GM18517 (cell line): ENCODE results near the gene CELSR1.
"Not testable (repeated sequence)": the region's sequence is repeated elsewhere in the genome, so short reads cannot be mapped to it uniquely, and the experiment has no call there.

Source experiments
- ATAC-seq: cut with Tn5 transposase; IDR thresholded peaks from one replicate; pipeline ENCODE4 v1.9.1; 2021; ENCODE audit warnings: mild to moderate bottlenecking, moderate library complexity; ENCODE audit not compliant: unreplicated experiment

Gene CELSR1

GRCh38 chr22:46534177-46534776, 3.1 kb downstream of the CELSR1 start:
- ATAC-seq = no peak

DNA sequence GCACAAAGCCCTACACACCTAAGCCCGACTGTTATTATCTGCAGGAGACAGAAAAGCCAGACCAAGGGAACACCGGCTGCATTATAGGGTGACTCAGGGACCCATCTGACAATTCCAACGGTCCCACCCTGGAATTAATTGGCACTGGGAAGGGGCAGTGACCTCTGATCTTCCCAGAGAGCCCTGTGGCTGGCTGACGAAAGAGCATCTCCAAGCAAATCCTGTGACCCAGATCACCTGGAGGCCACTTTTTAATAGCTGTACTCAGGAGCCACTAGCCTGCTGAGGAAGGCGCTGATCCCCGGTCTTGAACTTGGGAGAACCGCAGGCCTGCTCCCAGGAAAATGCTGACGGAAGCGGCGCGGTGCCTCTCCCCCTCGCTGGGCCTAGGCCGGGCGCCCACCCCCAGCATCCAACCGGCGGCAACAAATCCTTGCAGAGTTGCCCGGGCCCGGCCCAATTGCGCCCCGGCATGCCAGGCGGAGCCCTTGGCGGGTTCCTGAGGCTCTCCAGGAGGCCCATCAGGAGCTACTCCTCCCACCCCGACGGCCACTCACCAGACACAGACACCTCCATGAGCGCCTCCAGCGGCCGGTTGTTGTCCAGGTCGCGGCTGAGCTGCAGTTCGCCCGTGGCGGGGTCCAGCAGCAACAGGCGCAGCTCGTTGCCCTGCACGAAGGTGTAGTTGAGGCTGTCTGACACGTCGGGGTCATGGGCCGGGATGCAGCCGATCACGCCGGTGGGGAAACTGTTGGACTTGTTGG, 4.2 kb downstream of the CELSR1 start:
- ATAC-seq = no peak

DNA sequence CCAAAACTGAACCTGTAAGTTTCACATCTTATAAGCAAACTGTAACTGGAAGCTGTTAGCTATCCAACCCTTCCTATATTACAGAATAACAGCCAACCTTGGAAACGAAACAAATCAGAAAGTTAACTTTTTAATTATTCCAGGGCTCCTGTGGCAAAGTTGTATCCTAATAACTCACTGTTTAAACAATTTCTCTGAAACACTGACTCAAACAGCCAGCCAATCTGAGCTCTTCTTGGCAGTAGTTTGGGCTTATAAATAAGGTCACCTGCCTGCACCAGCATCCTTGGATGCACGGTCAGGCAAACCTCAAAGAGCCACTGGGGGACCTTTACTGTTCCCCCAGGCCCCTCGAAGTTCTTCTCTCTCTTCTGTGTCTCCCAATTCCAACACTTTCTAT, 5.0 kb downstream of the CELSR1 start:
- no peak for ATAC-seq

DNA sequence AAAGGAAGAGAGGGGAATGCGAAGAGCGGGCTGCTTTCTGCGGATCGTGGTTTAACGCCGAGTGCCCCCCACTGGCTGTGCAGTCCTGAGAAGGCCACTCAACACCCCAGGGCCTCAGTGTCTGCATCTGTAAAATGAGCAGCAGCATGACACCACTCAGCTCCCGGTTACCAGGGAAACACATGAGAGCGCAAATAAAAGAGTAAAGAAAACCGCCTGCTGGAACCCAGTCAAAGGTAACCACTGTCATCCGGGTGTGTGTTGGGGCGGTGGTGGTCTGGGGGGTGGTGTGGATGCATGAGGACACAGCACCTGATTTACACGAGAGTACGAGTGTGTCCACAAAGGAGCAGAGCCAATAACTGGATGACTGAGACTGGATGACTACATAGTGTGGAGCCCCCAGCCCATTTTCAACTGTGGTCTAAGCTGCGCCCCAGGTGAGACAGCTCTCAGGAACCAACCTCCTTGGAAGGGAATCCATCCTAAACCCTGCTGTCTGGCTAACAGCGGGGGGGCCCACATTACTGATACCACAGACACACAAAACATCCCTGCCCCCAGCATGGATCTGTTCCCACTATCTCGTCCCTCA, 5.7 kb downstream of the CELSR1 start:
- ATAC-seq = no peak

- ATAC-seq = no peak
These were observed 9.3 kb downstream of the CELSR1 start for GRCh38 chr22:46528121-46528610.

GRCh38 chr22:46526244-46526839, 11.1 kb downstream of the CELSR1 start:
- no peak for ATAC-seq

- no peak for ATAC-seq
These were observed 11.8 kb downstream of the CELSR1 start for GRCh38 chr22:46525389-46526243.

- ATAC-seq = no peak
These were observed 13.1 kb downstream of the CELSR1 start for GRCh38 chr22:46524203-46524740.

- ATAC-seq = no peak
These were observed 14.6 kb downstream of the CELSR1 start for GRCh38 chr22:46522797-46523196.

DNA sequence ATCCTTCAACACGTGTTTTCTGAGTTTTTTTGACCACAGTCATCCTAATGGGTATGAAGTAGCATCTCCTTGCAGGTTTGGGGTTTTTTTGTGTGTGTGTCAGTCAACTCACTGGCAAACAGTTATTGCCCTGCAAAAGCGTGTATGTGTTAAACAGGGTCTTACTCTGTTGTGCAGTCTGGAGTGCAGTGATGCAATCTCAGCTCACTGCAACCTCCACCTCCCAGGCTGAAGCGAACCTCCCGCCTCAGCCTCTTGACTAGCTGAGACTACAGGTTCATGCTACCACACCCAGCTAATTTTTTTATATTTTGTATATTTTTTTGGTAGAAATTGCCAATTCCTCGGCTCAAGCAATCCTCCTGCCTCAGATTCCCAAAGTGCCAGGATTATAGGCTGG, 15.4 kb downstream of the CELSR1 start:
- no peak for ATAC-seq

DNA sequence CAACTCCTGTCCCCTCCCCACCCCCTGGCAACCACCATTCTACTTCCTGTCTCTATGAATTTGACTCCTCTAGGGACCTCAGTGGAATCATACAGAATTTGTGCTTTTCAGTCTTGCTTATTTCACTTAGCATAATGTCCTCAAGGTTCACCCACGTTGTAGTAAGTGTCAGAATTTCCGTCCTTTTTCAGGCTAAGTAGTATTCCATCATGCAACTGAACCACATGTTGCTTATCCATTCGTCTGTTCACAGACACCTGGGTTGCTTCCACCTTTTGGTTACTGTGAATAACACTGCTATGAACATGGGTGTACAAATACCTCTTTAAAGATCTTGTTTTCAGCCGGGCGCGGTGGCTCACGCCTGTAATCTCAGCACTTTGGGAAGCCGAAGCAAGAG, 16.5 kb downstream of the CELSR1 start:
- ATAC-seq = no peak

DNA sequence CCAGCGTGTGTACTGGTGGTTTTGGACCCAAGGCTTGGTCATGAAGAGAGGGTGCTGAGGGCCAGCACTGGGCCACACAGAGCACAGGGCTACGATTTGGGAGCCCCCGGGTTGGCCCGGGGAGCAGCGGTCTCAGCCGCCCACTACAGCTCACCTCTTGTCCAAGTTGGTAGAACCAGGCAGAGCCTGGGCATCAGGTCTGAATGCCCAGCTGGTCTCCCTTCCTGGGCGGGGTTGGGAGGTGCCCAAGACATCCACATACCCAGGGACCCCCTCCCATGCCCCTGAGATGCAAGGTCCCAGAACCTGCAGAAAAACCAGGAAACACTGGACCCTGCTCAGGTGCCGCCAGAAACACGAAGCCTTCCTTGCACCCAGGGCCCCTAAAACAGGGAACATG, 18.0 kb downstream of the CELSR1 start:
- no peak for ATAC-seq

- ATAC-seq = no peak
These were observed 18.7 kb downstream of the CELSR1 start for GRCh38 chr22:46518542-46519325.

DNA sequence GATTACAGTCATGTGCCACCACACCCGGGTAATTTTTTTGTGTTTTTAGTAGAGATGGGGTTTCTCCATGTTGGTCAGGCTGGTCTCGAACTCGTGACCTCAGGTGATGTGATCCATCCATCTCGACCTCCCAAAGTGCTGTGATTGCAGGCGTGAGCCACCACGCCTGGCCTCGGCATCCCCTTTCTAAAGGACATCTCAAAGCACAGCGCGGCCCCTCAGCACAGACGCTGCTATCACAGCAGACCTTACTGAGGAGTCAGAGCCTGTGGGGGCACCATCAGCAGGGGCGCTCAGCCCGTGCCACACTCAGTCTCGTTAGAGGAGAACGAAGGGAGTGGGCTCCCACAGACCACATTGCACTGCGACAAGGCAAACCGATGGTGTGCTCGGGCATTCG, 19.4 kb downstream of the CELSR1 start:
- ATAC-seq = no peak

- ATAC-seq = no peak
These were observed 20.1 kb downstream of the CELSR1 start for GRCh38 chr22:46517255-46517761.

DNA sequence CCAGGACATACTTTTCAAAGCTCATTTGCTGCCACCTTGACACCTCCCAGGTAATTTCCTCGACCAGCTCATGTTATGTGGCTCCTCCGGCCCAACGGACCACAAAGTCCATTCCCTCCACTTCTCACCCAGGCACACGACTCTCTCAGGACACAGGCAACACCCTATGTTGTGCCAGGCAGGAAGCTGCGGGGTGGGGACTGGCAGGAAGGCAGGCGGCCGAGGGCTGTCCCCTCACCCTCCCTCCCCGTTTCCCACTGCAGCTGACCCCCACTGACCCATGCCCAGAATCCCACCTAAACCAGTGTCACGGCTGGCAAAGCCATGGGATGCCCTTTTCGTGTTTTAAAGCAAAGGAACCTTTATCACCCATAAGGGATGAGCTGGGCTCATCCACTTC, 20.8 kb downstream of the CELSR1 start:
- ATAC-seq = no peak

- ATAC-seq = not testable (repeated sequence)
These were observed 21.3 kb downstream of the CELSR1 start for GRCh38 chr22:46516112-46516487.

DNA sequence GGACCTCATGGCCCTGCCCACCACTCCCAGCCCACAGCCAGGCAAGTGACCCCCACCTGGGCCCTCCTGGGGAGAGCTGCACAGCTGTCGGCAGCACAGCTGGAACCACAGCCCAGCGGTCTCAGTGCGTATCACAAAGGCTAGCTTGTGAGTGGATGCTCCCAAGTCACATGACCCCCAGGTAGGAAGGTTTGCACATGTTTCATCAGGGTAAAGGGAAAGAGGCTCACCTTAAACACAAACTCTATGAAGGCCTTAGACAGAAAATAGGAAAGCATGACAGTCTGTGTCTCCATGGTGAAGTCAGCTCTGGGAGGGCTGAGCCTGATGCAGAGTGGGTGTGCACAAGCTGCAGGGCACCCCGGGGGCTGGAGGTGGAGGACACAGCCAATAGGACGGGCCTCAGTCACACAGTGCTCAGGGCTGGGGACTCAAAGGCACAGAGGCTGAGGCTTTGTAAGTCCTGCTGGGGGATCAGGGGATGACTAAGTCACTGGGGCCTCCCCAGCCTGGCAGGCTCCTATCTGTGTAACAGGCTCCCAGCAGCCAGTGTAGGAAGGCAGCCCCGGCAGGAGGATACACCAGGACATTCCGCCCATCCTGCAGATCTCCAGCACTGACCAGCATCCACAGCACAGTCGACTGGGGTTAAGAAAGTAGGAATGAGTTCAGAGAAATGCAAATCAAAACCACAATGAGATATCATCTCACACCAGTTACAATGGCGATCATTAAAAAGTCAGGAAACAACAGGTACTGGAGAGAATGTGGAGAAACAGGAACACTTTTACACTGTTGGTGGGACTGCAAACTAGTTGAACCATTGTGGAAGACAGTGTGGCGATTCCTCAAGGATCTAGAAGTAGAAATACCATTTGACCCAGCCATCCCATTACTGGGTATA, 22.0 kb downstream of the CELSR1 start:
- ATAC-seq = no peak
